GM12892 (cell line): Measurements from ENCODE around the gene CHMP4B.

Source experiments
- DNase-seq: peaks from one replicate; pipeline ENCODE4 v3.0.0; 2011; ENCODE audit not compliant: insufficient read length
- FAIRE-seq: peaks from 2 replicates; lab custom pipeline; 2011; peaks lifted over from hg19 to GRCh38; lab: Jason Lieb, UNC
- POLR2A ChIP-seq: IDR thresholded peaks from 2 replicates; pipeline ENCODE4 v1.6.1; 2011; ENCODE audit warnings: low read depth, low read length, control low read depth
- POLR2AphosphoS5 ChIP-seq: IDR thresholded peaks from 2 replicates; pipeline ENCODE4 v1.6.1; 2011; ENCODE audit warnings: low read depth, low read length, control low read depth
- TAF1 ChIP-seq: IDR thresholded peaks from 2 replicates; pipeline ENCODE4 v1.6.1; 2011; ENCODE audit warnings: low read depth, mild to moderate bottlenecking, control low read depth, low read length, borderline replicate concordance

The CHMP4B gene

GRCh38 chr20:33864324-33864963 is 53.3 kb downstream of the CHMP4B start:
- TF ChIP-seq POLR2AphosphoS5 (no peak), POLR2A (no peak), TAF1 (no peak)
- no peak for DNase-seq
- no peak for FAIRE-seq

- FAIRE-seq, result no peak
- DNase-seq, result no peak
- TF ChIP-seq TAF1, result no peak
- no peak for TF ChIP-seq POLR2AphosphoS5
- TF ChIP-seq POLR2A, result no peak
These were observed 54.7 kb downstream of the CHMP4B start for GRCh38 chr20:33865761-33866370.

GRCh38 chr20:33866398-33867100 is 55.4 kb downstream of the CHMP4B start:
- DNase-seq (no peak), FAIRE-seq (no peak)
- TF ChIP-seq POLR2A, result no peak
- TF ChIP-seq TAF1, result no peak

- no peak for FAIRE-seq
These were observed 56.9 kb downstream of the CHMP4B start for GRCh38 chr20:33868042-33868441.

GRCh38 chr20:33868595-33868994 is 57.4 kb downstream of the CHMP4B start:
- no peak for DNase-seq
- no peak for FAIRE-seq

More at GRCh38 chr20:33868042-33868441, 56.9 kb downstream of the CHMP4B start:
- DNase-seq, result no peak
- no peak for TF ChIP-seq TAF1
- TF ChIP-seq POLR2A, result no peak
- TF ChIP-seq POLR2AphosphoS5, result no peak

GRCh38 chr20:33869283-33869682 is 58.1 kb downstream of the CHMP4B start:
- FAIRE-seq, result no peak
- no peak for DNase-seq
- no peak for TF ChIP-seq TAF1
- TF ChIP-seq POLR2AphosphoS5, result no peak
- TF ChIP-seq POLR2A, result no peak

More at GRCh38 chr20:33868595-33868994, 57.4 kb downstream of the CHMP4B start:
- TF ChIP-seq TAF1, result no peak

- DNase-seq, result no peak
- TF ChIP-seq POLR2A, result no peak
- FAIRE-seq, result no peak
These were observed 60.2 kb downstream of the CHMP4B start for GRCh38 chr20:33871362-33871761.

GRCh38 chr20:33874129-33874528 is 63.0 kb downstream of the CHMP4B start:
- DNase-seq (no peak), FAIRE-seq (no peak)
- TF ChIP-seq POLR2AphosphoS5 (no peak), TAF1 (no peak), POLR2A (no peak)

GRCh38 chr20:33875055-33875454 is 63.9 kb downstream of the CHMP4B start:
- DNase-seq (peak; percentile 49), FAIRE-seq (no peak)

GRCh38 chr20:33875534-33876026 is 64.4 kb downstream of the CHMP4B start:
- TF ChIP-seq TAF1 (no peak), POLR2A (no peak), POLR2AphosphoS5 (no peak)
- FAIRE-seq (peak; percentile 14), DNase-seq (no peak)

More at GRCh38 chr20:33875055-33875454, 63.9 kb downstream of the CHMP4B start:
- TF ChIP-seq POLR2AphosphoS5 (no peak), POLR2A (no peak), TAF1 (no peak)

GRCh38 chr20:33878583-33878982 is 67.4 kb downstream of the CHMP4B start:
- TF ChIP-seq TAF1 (no peak), POLR2A (no peak), POLR2AphosphoS5 (no peak)
- FAIRE-seq, result no peak
- DNase-seq, result no peak

- DNase-seq, result no peak
- TF ChIP-seq POLR2A (no peak), POLR2AphosphoS5 (no peak), TAF1 (no peak)
- FAIRE-seq, result no peak
These were observed 69.2 kb downstream of the CHMP4B start for GRCh38 chr20:33880396-33880795.
